ENCODE measurements around the gene NELL2.

- no peak for TF ChIP-seq MAX (IDR thresholded peaks at IDR 0.05; ENCODE audit: low read depth)
- TF ChIP-seq, protein P1, sequence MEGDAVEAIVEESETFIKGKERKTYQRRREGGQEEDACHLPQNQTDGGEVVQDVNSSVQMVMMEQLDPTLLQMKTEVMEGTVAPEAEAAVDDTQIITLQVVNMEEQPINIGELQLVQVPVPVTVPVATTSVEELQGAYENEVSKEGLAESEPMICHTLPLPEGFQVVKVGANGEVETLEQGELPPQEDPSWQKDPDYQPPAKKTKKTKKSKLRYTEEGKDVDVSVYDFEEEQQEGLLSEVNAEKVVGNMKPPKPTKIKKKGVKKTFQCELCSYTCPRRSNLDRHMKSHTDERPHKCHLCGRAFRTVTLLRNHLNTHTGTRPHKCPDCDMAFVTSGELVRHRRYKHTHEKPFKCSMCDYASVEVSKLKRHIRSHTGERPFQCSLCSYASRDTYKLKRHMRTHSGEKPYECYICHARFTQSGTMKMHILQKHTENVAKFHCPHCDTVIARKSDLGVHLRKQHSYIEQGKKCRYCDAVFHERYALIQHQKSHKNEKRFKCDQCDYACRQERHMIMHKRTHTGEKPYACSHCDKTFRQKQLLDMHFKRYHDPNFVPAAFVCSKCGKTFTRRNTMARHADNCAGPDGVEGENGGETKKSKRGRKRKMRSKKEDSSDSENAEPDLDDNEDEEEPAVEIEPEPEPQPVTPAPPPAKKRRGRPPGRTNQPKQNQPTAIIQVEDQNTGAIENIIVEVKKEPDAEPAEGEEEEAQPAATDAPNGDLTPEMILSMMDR (IDR thresholded peaks at IDR 0.05) = no peak
- no peak for TF ChIP-seq FOXM1 (IDR thresholded peaks at IDR 0.05; ENCODE audit: low read depth)
- no peak for TF ChIP-seq SIN3A (IDR thresholded peaks at IDR 0.05; ENCODE audit: borderline replicate concordance, low read depth, low read length)
Measured at GRCh38 chr12:44711736-44712135, 164.4 kb downstream of the NELL2 start.

All from SK-N-SH (cell line).